Measurements from ENCODE around the gene KCNG2. TPM values are rescaled to one million over a fixed set of nuclear protein-coding genes. Genes with fewer than 3 reads are reported as not detected.

The KCNG2 gene
- total and polyA plus RNA-seq, 9 of the 15 experiments (the other 6 are each of a cell fraction or from before 2014, with no cell fraction given): not detected

GRCh38 chr18:79798346-79798998 lies 734 bp downstream of the KCNG2 start:
- TF ChIP-seq ZNF24 (IDR thresholded peaks at IDR 0.05) (no peak), BRF2 (IDR thresholded peaks at IDR 0.05; ENCODE audit: borderline replicate concordance, insufficient read depth, insufficient read length) (no peak), MCM7 (IDR thresholded peaks at IDR 0.05) (no peak), NBN (IDR thresholded peaks at IDR 0.05; ENCODE audit: low read depth) (no peak), CHCHD3 (CRISPR knock-in tag; IDR thresholded peaks at IDR 0.05) (no peak), DMBX1 (CRISPR knock-in tag; IDR thresholded peaks at IDR 0.05; ENCODE audit: borderline replicate concordance) (no peak), MYBL2 (IDR thresholded peaks at IDR 0.05; ENCODE audit: low read depth) (no peak), MYBL2 (CRISPR knock-in tag; IDR thresholded peaks at IDR 0.05; ENCODE audit: borderline replicate concordance) (no peak), CLOCK (CRISPR knock-in tag; IDR thresholded peaks at IDR 0.05; ENCODE audit: borderline replicate concordance) (no peak), TEAD1 (CRISPR knock-in tag; IDR thresholded peaks at IDR 0.05) (no peak), GTF2B (IDR thresholded peaks at IDR 0.05; ENCODE audit: extremely low read depth, insufficient read length) (no peak), RBM15 (IDR thresholded peaks at IDR 0.05; ENCODE audit: insufficient read depth, low read length) (no peak), PHF20 (IDR thresholded peaks at IDR 0.05; ENCODE audit: partially characterized antibody) (no peak), CBFA2T3 (IDR thresholded peaks at IDR 0.05) (no peak), ZBTB8A (IDR thresholded peaks at IDR 0.05; ENCODE audit: partially characterized antibody) (no peak), E2F5 (CRISPR knock-in tag; IDR thresholded peaks at IDR 0.05) (no peak)
- H3K4me1 ChIP-seq (replicated peaks in 1 of 2; ENCODE audit: control insufficient read depth in 2 of 2, insufficient read depth in 2 of 2, low read length in 2 of 2): peaks cover 0 to 2% of the 10 kb centered on the region in 2 experiments; a peak in 1 of 5 replicates
- H2AFZ ChIP-seq (ENCODE audit: low read depth, low read length): no peak overlapping the region
- ChIA-PET POLR2A (interaction anchor here (0.7 kb wide), 1 partner anchor 25 kb away, joined by 3 read pairs; no protein-coding TSS in a partner anchor), CTCF (ENCODE audit: low intra/inter-chr PET ratio) (no interaction called here)
- no peaks in the 10 kb centered on the region for H4K20me1 ChIP-seq (replicated peaks; ENCODE audit: control insufficient read depth, insufficient read depth, low read length)
- intact Hi-C loops (cut with micrococcal nuclease): no loop called here
- DNase-seq (ENCODE audit: extremely low read depth in 1 of 4, low spot score in 3 of 4): no peak
- H3K4me3 ChIP-seq: no peak overlapping the region
- no peaks in the 10 kb centered on the region for H3K79me2 ChIP-seq (ENCODE audit: control insufficient read depth, insufficient read depth, low read length)
- no peak overlapping the region for H3K27ac ChIP-seq (ENCODE audit: extremely low read depth, low read depth, low read length)
- no peaks in the 10 kb centered on the region for H3K9me1 ChIP-seq (ENCODE audit: control insufficient read depth, insufficient read depth, low read length)
- in situ Hi-C loops (cut with MboI): no loop called here
- no peak overlapping the region for H3K9ac ChIP-seq (ENCODE audit: insufficient read depth in 1 of 2, low read depth in 2 of 2, low read length in 2 of 2)
- FAIRE-seq: no peak
- H3K4me2 ChIP-seq (ENCODE audit: insufficient read depth, low read length): no peak overlapping the region
- WGBS (ENCODE audit: insufficient coverage, low coverage, missing lambda C conversion rate): 11% methylated on average over 12 of the region's 78 CpGs
- no peak for ATAC-seq
- H3K9me3 ChIP-seq (replicated peaks; ENCODE audit: control insufficient read depth, insufficient read depth, low read depth, low read length): no peaks in the 10 kb centered on the region
- no TSS peak for BruUV-seq (replicated peaks)
- no peaks in the 10 kb centered on the region for H3K36me3 ChIP-seq (ENCODE audit: control insufficient read depth, insufficient read depth, low read length)
- H3K27me3 ChIP-seq (ENCODE audit: control insufficient read depth in 2 of 2, insufficient read depth in 2 of 2, low read length in 2 of 2): peaks cover 15 to 73% of the 10 kb centered on the region in 2 experiments; a peak in 4 of 5 replicates

All from K562 (cell line).